Gastrocnemius medialis (tissue), 4 donors: ENCODE results near the gene KDM3A. TPM values are rescaled to one million over a fixed set of nuclear protein-coding genes. Genes with fewer than 3 reads are reported as not detected.
A peak's percentile ranks its signal among the peaks of the same experiment; 100 is the strongest.

Source experiments
- ATAC-seq, 2 donors: fragments of 150-250 bp; one replicate each; pipeline ENCODE4 v1.9.1; 2016
- DNase-seq, 2 donors: peaks; one replicate each; pipeline ENCODE4 v3.0.0-alpha.2; 2019
- H3K27ac ChIP-seq, 4 donors: fragments of 200-600 bp; sonication (generic); 1 replicate in 1 of 4; 2 replicates in 3 of 4; pipeline ENCODE4 v1.5.1; 2016 to 2018; ENCODE audit warnings: mild to moderate bottlenecking in 2 of 4, moderate library complexity in 1 of 4
- H3K27me3 ChIP-seq, 3 donors: fragments of 200-600 bp; sonication (generic) in 2 of 3; 1 replicate in 1 of 3; 2 replicates in 2 of 3; pipeline versions ENCODE4 v1.5.1 to v1.6.0; 2016 to 2019; ENCODE audit warnings: mild to moderate bottlenecking in 1 of 3, moderate library complexity in 1 of 3
- H3K36me3 ChIP-seq, 2 donors: fragments of 200-600 bp; sonication (generic) in 1 of 2; one replicate each; pipeline ENCODE4 v1.5.1; 2017 to 2018
- H3K4me1 ChIP-seq, 2 donors: fragments of 200-600 bp; sonication (generic) in 1 of 2; one replicate each; pipeline ENCODE4 v1.5.1; 2016 to 2017; ENCODE audit warnings: mild to moderate bottlenecking in 2 of 2
- H3K4me3 ChIP-seq, 4 donors: fragments of 200-600 bp; sonication (generic) in 3 of 4; 1 replicate in 1 of 4; 2 replicates in 3 of 4; pipeline ENCODE4 v1.5.1; 2016 to 2019; ENCODE audit warnings: mild to moderate bottlenecking in 2 of 4
- H3K9me3 ChIP-seq, 3 donors: fragments of 200-600 bp; sonication (generic) in 2 of 3; 1 replicate in 1 of 3; 2 replicates in 2 of 3; pipeline ENCODE4 v1.5.1; 2016 to 2019
- CTCF ChIP-seq, 5 experiments: fragments of 450-650 bp in 3 of 5; fragments of 200-600 bp in 2 of 5; sonication (generic) in 2 of 5; IDR thresholded peaks in 4 of 5; conservative IDR thresholded peaks in 1 of 5; 1 replicate in 4 of 5; 2 replicates in 1 of 5; pipeline ENCODE4 v1.5.1; 2016 to 2019; ENCODE audit warnings: antibody characterized with exemption in 5 of 5, mild to moderate bottlenecking in 3 of 5, moderate library complexity in 3 of 5
- POLR2A ChIP-seq, 2 donors: fragments of 450-650 bp; IDR thresholded peaks; one replicate each; pipeline ENCODE4 v1.6.1; 2017; ENCODE audit warnings: antibody characterized with exemption in 2 of 2, mild to moderate bottlenecking in 2 of 2, moderate library complexity in 2 of 2
- in situ Hi-C, 4 donors: fragments of 200-750 bp; cut with MboI; loops; one replicate each; pipeline versions ENCODE4 v1.15.0 to v1.8.0; 2017; ENCODE audit warnings: low sequenced_read_pairs in 4 of 4
- intact Hi-C: fragments of 100-400 bp; cut with DNase I; formaldehyde crosslinking; loops from one replicate; pipeline ENCODE4 v1.15.1; 2023; ENCODE audit warnings: low total_unique reads
- total RNA-seq, 4 donors: library from RNA; depleted of rRNA; stranded (reverse); fragments of >200 nt; gene quantifications; one replicate each; pipeline versions ENCODE4 v1.1.0 to v1.2.3, GENCODE V29; 2016

KDM3A gene
- total RNA-seq, 4 donors from 2014 or later = 20.7 to 36.8 (median 26.1) TPM

GRCh38 chr2:86443631-86444350 is 2.6 kb downstream of the KDM3A start:
- peaks cover 54 to 57% of the 10 kb centered on the region in 2 donors for H3K4me1 ChIP-seq
- ATAC-seq (no peak), DNase-seq (no peak)
- intact Hi-C loops (loop anchor here (10.0 kb wide), 1 partner anchor 219 kb away; no protein-coding TSS in a partner anchor), in situ Hi-C loops (loop anchor here in 1 of 4 donors (10.0 kb wide), 1 partner anchor 1611 kb away; the partner anchor contains the start of gene KRCC1)
- H3K27ac ChIP-seq = peak overlapping the region; percentile 86 to 98 (median 91)
- peaks cover 0 to 10% of the 10 kb centered on the region in 2 donors for H3K36me3 ChIP-seq
- no peaks in the 10 kb centered on the region for H3K27me3 ChIP-seq
- H3K4me3 ChIP-seq = peak overlapping the region in 2 of 4 donors; percentile 74 to 81
- TF ChIP-seq POLR2A (IDR thresholded peaks at IDR 0.05) = no peak
- H3K9me3 ChIP-seq = peaks cover 0 to 13% (median 8%) of the 10 kb centered on the region in 3 donors

- Histone ChIP-seq H3K4me3 (no peak overlapping the region), H3K9me3 (no peaks in the 10 kb centered on the region), H3K27me3 (no peaks in the 10 kb centered on the region), H3K36me3 (peaks cover 0 to 18% of the 10 kb centered on the region in 2 donors), H3K27ac (peak overlapping the region in 1 of 4 donors; percentile 98), H3K4me1 (peaks cover 60 to 68% of the 10 kb centered on the region in 2 donors)
- in situ Hi-C loops = loop anchor here in 1 of 4 donors (10.0 kb wide), 1 partner anchor 1609 kb away; the partner anchor contains the start of gene KRCC1
- TF ChIP-seq CTCF (IDR thresholded peaks at IDR 0.05 in 4 of 5, conservative IDR thresholded peaks at IDR 0.05 in 1 of 5) = no peak
- TF ChIP-seq POLR2A (IDR thresholded peaks at IDR 0.05) = no peak
- no peak for ATAC-seq
- intact Hi-C loops = loop anchor here (10.0 kb wide), 1 partner anchor 221 kb away; no protein-coding TSS in a partner anchor
- no peak for DNase-seq
Measured at GRCh38 chr2:86445436-86445835, 4.3 kb downstream of the KDM3A start.

- Histone ChIP-seq H3K36me3 (peaks cover 0 to 24% of the 10 kb centered on the region in 2 donors), H3K4me1 (peaks cover 60 to 68% of the 10 kb centered on the region in 2 donors)
- intact Hi-C loops = loop anchor here (10.0 kb wide), 1 partner anchor 221 kb away; no protein-coding TSS in a partner anchor
Measured at GRCh38 chr2:86446060-86446459, 4.9 kb downstream of the KDM3A start.

GRCh38 chr2:86453836-86454235 is 12.7 kb downstream of the KDM3A start:
- intact Hi-C loops = no loop called here
- H3K9me3 ChIP-seq = no peaks in the 10 kb centered on the region
- peaks cover 2 to 80% of the 10 kb centered on the region in 2 donors for H3K36me3 ChIP-seq
- in situ Hi-C loops = no loop called here
- H3K27me3 ChIP-seq = no peaks in the 10 kb centered on the region
- H3K27ac ChIP-seq = no peak overlapping the region
- no peak overlapping the region for H3K4me3 ChIP-seq
- DNase-seq (no peak), ATAC-seq (no peak)
- TF ChIP-seq CTCF (IDR thresholded peaks at IDR 0.05 in 4 of 5, conservative IDR thresholded peaks at IDR 0.05 in 1 of 5) = no peak
- no peak for TF ChIP-seq POLR2A (IDR thresholded peaks at IDR 0.05)
- H3K4me1 ChIP-seq = peaks cover 8 to 18% of the 10 kb centered on the region in 2 donors

More at GRCh38 chr2:86446060-86446459, 4.9 kb downstream of the KDM3A start:
- no peak overlapping the region for H3K4me3 ChIP-seq
- no peak for ATAC-seq
- no peak for DNase-seq
- no peaks in the 10 kb centered on the region for H3K27me3 ChIP-seq
- in situ Hi-C loops = loop anchor here in 1 of 4 donors (10.0 kb wide), 1 partner anchor 1609 kb away; the partner anchor contains the start of gene KRCC1
- H3K9me3 ChIP-seq = no peaks in the 10 kb centered on the region
- H3K27ac ChIP-seq = no peak overlapping the region
- TF ChIP-seq CTCF (IDR thresholded peaks at IDR 0.05 in 4 of 5, conservative IDR thresholded peaks at IDR 0.05 in 1 of 5) (no peak), POLR2A (IDR thresholded peaks at IDR 0.05) (no peak)

GRCh38 chr2:86454238-86454637 is 13.1 kb downstream of the KDM3A start:
- ATAC-seq (no peak), DNase-seq (no peak)
- peaks cover 2 to 84% of the 10 kb centered on the region in 2 donors for H3K36me3 ChIP-seq
- TF ChIP-seq CTCF (IDR thresholded peaks at IDR 0.05 in 4 of 5, conservative IDR thresholded peaks at IDR 0.05 in 1 of 5) (no peak), POLR2A (IDR thresholded peaks at IDR 0.05) (no peak)
- no peak overlapping the region for H3K27ac ChIP-seq
- in situ Hi-C loops (no loop called here), intact Hi-C loops (no loop called here)
- no peaks in the 10 kb centered on the region for H3K27me3 ChIP-seq
- H3K4me3 ChIP-seq = no peak overlapping the region
- H3K4me1 ChIP-seq = peaks cover 4 to 14% of the 10 kb centered on the region in 2 donors
- H3K9me3 ChIP-seq = no peaks in the 10 kb centered on the region
